Peyer's patch (tissue), 4 donors: ENCODE results near the gene CCM2.

Source experiments
- POLR2A ChIP-seq, 2 donors: fragments of 450-650 bp; IDR thresholded peaks; one replicate each; pipeline ENCODE4 v1.5.1; 2017; ENCODE audit warnings: antibody characterized with exemption in 2 of 2, mild to moderate bottlenecking in 2 of 2, moderate library complexity in 2 of 2
- TF ChIP-seq, protein P1 (sequence below), 6 experiments: fragments of 450-650 bp in 4 of 6; fragments of 200-600 bp in 2 of 6; sonication (generic) in 1 of 6; IDR thresholded peaks; one replicate each; pipeline ENCODE4 v1.5.1; 2017 to 2019; ENCODE audit warnings: antibody characterized with exemption in 6 of 6, mild to moderate bottlenecking in 3 of 6, moderate library complexity in 1 of 6

DNA sequence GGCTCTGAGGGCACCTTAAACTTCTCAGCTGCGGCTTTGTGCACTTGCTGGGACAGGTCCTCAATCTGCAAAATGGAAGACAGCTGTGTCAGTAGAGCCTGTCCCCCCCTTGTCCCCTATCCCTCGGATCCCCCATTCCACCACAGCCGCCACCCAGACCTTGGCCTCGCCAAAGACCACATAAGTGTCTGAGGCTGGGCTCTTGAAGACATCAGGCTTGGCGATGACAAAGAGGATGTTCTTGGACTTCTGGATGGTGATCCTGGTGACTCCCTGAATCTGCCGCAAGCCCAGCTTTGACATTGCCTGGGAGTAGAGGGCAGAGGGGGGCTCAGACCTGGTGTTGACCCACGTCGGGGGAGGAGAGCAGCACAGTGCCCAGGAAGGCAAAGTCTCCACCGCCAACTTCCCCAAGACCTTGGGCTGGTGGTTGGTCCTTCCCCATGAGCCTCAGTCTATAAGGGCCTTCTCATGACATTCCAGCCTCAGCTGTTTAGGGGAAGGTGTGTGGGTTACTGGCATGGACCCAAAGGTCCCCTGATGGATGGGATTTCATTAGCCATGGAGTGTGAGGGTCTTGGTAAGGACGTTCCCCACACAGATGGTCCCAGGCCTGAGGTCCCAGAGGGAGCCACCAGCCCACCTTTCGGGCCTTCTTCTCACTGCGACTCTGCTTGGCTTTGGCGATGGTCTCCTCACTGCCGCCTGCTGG is 81.1 kb downstream of the CCM2 start:
- TF ChIP-seq, protein P1, sequence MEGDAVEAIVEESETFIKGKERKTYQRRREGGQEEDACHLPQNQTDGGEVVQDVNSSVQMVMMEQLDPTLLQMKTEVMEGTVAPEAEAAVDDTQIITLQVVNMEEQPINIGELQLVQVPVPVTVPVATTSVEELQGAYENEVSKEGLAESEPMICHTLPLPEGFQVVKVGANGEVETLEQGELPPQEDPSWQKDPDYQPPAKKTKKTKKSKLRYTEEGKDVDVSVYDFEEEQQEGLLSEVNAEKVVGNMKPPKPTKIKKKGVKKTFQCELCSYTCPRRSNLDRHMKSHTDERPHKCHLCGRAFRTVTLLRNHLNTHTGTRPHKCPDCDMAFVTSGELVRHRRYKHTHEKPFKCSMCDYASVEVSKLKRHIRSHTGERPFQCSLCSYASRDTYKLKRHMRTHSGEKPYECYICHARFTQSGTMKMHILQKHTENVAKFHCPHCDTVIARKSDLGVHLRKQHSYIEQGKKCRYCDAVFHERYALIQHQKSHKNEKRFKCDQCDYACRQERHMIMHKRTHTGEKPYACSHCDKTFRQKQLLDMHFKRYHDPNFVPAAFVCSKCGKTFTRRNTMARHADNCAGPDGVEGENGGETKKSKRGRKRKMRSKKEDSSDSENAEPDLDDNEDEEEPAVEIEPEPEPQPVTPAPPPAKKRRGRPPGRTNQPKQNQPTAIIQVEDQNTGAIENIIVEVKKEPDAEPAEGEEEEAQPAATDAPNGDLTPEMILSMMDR (IDR thresholded peaks at IDR 0.05) = no peak
- TF ChIP-seq POLR2A (IDR thresholded peaks at IDR 0.05) = no peak
